ENCODE results near the gene SMTN. TPM values are rescaled to one million over a fixed set of nuclear protein-coding genes. Genes with fewer than 3 reads are reported as not detected.
A peak's percentile ranks its signal among the peaks of the same experiment; 100 is the strongest.
"Not testable (repeated sequence)": the region's sequence is repeated elsewhere in the genome, so short reads cannot be mapped to it uniquely, and the experiment has no call there.

Gene SMTN
- total RNA-seq, 2 donors from 2014 or later, result 511 to 666 TPM

DNA sequence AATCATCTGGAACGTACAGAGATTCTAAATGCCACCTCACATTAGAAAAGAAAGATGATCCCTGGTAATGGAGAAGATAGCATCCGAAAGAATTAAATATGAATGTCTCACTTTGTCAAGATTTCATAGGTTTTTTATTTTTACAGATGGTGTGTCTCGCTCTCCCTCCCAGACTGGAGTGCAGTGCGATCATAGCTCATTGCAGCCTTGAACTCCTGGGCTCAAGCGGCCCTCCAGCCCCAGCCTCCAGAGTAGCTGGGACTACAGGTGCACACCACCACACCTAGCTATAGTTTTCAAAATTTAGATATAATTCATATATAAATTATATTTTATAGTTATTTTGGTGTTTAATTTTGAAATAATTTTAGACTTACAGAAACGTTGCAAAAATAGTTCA lies 16.7 kb upstream of the SMTN start:
- intact Hi-C loops (cut with DNase I), result no loop called here
- DNase-seq (ENCODE audit: low spot score), result no peak

DNA sequence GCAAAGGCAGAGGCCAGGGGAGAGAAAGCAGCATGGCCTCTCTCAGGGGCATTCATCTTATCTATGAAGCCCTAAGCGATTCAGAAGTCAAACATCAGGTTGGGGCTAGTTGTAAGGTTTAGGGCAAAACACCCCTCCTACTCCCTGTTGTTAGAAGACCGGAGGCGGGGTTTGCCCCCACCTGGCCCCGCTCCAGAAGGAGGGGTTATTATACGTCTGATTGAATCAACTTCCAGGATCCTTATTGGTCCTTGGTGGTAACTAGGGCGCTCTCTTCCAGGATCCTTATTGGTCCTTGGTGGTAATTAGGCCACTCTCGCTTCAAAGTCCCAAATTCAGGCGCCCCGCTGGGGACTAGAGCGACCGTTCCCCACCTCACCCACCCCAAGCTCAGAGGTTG lies 12.1 kb upstream of the SMTN start:
- no peak for DNase-seq (ENCODE audit: low spot score)
- intact Hi-C loops (cut with DNase I), result no loop called here

DNA sequence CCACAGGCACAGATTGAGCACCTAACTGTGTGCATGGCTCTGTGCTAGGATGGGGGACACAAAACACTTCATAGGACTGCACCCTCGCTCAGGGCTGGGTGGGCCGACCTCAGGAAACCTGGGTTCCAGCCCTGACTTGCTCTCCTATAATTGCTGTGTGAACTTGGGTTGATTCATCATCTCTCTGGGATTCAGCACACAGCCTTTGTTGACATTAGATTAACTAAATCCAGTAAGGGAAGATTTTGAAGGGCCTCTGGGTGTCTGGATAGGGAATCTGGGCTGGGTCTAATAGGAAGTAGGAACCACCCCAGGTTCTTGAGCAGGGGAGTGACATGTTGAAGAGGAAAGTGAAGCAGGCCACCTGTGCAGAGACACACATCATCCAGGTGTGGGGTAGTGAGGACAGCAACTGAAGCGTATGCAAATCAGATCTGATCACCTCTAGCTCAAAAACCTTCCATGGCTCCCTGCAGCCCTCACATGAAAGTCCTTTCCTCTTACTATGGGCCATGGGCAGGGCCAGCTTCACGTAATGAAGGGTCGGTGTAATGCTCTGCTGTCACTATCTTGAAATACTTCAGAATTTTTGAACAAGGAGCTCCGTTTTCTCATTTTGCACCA lies 11.3 kb upstream of the SMTN start:
- DNase-seq (ENCODE audit: low spot score); intact Hi-C loops (cut with DNase I): not testable (repeated sequence)

DNA sequence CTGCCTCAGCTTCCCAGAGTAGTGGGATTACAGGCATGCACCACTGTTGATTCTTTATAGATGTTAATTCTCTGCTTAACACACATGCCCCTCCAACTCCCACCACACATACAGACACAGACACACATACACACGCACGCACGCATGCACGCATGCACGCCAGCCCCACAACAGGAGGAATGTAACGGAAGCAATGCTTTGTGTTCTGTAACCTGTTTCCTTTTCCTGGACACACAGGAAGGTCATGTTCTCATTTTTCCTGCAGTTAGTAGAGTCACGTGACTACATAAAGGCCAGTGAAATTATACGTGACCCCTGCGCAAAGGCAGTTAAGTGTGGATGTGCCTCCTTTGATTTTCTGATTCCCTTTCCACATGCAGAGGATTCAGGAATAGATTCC lies 8.0 kb upstream of the SMTN start:
- DNase-seq (ENCODE audit: low spot score); intact Hi-C loops (cut with DNase I): not testable (repeated sequence)

DNA sequence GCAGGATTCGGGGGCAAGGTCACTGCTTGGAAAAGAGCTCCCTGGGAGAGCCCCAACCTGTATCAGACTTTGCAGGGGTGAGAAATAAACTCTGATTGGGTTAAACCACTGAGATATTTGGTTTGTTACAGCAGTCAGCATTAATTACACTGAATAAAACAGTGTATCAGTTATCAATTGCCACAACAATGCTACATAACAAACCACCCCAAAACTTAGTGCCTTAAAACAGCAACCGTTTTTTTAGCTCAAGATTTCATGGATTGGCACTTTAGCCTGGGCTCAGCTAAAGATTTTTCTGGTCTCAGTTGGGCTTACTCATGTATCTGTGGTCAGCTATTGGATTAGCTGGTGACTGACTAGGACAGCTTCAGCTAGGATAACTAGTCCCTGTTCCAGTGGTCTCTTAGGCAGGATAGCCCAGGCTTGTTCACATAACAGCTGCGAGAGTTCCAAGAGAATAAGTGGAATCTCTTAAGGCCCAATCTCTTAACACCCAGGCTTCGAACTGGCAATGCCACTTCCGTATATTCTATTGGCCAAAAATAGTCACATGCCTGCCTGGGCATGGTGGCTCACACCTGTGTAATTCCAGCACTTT lies 7.5 kb upstream of the SMTN start:
- intact Hi-C loops (cut with DNase I); DNase-seq (ENCODE audit: low spot score): not testable (repeated sequence)

DNA sequence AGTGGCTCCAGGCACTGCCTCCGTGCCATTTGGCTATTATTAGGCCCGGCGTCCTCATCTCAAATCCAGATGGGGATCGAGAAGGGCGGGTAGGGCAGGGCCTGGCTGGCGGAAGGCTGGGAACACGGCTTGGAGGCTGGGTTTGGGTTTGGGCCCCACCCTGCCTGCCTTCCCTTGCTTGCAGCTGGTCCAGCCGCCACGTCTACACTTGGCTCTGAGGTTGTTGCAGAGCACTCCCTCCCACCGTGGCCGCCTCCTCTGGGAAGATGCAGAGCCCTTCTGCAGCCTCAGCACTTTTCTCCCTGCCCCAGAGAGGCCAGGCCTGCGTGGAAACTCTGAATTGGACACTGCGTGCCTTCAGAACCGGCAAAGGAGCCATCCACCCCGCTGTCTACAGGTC lies 5.2 kb upstream of the SMTN start:
- peak; percentile 98 for DNase-seq (ENCODE audit: low spot score)
- intact Hi-C loops (cut with DNase I), result no loop called here

DNA sequence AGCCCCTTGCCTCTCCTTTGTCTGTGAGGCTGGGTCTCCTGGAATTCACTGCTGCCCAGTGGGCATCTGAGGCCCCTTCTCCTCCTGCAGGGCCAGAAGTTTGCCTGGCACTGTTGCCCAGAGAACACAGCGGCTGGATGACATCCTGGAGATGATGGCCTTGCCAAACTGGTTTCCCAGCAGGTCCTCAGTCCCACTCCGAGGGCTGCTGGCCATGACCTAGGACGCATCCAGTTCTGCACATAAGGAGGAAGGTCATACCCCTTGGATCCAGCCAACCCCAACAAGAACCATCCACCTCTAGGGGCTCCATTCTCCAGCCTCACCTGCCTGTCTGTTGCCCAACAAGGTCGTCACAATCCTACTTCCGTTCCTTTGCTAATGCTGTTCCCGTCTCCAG lies 3.4 kb upstream of the SMTN start:
- DNase-seq (ENCODE audit: low spot score), result no peak
- intact Hi-C loops (cut with DNase I), result no loop called here

DNA sequence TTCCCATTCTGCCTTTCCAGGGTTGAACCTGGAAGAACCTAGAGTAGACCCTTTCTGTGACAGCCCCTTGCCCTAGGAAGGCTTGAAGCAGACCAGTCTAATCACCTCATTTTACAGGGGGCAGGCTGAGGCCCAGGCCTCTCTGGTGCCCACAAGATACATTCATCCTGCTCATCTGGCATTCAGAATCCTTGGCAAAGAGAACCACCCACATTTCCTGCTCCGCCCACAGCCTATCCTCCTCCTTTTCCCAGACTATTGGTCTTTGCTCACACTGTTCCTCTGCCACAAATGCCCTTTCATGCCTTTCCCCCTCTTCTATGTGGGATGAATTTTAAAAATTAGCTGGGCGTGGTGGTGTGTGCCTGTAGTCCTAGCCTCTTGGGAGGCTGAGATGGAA lies 2.7 kb upstream of the SMTN start:
- DNase-seq (ENCODE audit: low spot score); intact Hi-C loops (cut with DNase I): not testable (repeated sequence)

DNA sequence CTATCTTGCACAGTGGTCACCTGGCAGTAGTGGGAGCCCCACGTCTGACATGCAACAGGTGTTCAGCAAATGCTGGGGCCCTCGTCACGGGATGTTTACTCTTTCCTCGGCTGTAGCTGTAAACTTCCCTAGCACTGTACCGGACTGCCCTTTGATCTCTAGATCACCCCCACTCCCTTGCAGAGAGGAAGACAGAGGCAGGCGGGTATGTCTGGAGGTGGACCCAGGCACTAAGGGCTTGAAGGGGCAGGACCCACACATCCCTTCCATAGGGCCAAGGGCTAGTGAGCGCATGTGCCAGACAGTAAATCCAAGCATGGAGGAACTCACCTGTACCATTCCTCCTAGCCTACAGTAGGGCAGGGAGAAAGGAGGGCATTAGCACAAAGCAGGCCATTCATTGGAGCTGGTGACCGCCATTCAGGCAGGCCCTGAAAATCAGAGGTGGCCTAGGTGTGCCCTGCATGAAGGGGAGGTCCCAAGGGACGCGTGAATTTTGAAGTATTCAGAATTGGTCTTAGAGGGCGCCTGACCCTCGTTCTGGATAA lies 1.9 kb upstream of the SMTN start:
- DNase-seq (ENCODE audit: low spot score), result no peak
- intact Hi-C loops (cut with DNase I), result no loop called here

DNA sequence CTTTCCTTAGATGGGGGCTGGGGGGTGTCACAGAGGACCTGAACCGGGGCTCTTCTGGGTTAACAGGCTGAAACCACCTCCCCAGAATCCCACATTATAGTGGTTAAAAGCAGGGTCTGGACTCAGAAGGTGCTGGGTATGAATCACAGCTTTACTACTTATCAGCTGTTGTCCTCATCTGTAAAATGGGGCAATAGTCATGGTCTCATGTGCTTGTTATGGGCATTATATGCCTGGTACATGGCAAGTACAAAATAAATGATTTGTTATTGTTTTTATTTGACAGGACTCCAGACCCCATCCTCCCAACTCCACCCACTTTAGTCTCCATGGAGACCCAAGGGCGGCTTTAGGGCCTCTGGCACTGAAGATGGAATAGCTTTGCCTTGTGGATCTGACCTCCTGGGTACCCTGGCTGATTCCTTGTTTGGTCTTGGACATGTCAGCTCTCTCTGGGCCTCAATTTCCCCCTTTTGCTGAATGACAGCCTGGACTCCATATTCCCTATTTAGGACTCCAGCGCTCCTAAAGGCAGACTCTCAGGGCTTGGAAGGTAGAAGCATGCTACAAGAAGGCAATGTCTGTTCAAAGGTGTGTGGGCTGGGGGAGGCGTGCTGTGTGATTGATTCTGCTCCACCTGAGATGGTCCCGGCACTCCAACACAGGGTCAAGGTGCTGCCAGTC lies 812 bp upstream of the SMTN start:
- no peak for DNase-seq (ENCODE audit: low spot score)
- intact Hi-C loops (cut with DNase I), result loop anchor here (2.0 to 5.0 kb wide), 3 partner anchors 43 to 113 kb away; partner anchors contain the start of genes MORC2 (in 2 of the 2) and TUG1 (in 2 of the 2)

DNA sequence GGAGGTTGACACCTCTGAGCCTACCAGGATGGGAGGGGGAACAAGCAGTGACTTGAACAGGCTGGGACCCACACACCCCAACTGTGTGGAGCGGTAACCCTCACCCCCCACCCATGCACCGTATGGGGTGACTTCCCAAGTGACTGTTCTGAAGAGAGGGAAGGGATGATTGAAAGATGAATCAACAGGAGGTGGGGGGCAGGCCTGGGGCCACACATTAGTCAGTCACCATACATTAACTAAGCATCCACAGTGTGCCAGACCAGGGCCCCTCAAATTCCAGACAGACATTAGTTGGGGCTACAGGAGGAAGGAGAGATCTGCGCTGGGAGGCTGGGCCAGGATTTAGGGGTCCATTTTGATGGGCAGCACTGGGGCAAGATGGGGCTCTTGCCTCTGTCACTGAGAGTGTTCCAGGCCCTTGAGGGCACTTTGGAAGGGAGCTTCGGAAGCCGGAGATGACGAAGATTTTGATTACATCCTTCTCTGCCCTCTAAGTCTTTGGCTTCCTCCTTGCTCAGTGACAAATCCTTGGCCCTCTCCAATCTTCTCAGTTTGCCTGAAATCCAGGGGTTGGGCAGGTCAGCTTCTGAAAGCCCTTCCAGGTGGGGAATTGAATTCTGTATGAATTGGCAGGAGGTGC lies 966 bp downstream of the SMTN start:
- DNase-seq (ENCODE audit: low spot score), result no peak
- intact Hi-C loops (cut with DNase I), result loop anchor here (2.0 to 5.0 kb wide), 4 partner anchors 45 to 115 kb away; partner anchors contain the start of genes MORC2 (in 2 of the 2) and TUG1 (in 2 of the 2)

DNA sequence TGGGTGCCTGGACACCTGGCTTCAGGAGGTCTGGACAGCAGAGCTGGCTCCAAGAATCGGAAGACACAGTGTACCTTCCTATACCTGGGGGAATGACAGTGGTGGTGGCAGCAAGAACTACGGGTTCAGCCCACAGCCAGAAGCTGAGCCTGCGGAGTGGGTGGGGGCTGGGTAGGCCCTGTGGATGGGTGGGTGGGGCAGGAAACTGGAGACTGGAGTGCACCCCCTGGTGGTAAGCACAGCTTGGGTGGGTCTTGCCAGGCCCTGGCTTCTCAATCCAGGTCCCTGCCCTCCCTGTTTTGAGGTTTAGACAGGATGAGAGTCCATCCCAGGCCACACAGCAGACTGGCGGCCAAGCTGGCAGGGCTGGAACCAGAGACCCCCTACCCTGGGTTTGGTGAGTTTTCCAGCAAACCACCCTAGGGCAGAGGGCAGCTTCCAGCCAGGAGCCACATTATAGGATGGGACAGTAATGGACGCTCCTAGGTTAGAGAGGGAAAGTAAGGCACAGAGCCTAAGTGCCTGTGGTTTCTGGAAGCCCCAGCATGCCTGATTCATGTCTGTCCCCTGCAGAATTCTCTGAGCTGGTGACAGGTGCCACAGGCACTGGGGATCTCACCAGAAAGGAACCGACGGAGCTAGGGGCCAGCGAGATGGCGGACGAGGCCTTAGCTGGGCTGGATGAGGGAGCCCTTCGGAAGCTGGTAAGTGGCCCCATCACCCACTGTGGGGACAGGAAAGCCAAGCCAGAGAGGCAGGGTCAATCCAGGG lies 1.7 kb downstream of the SMTN start:
- DNase-seq (ENCODE audit: low spot score), result peak; percentile 89
- intact Hi-C loops (cut with DNase I), result loop anchor here (2.0 to 5.0 kb wide), 3 partner anchors 45 to 115 kb away; partner anchors contain the start of genes MORC2 (in 1 of the 2) and TUG1 (in 1 of the 2)

DNA sequence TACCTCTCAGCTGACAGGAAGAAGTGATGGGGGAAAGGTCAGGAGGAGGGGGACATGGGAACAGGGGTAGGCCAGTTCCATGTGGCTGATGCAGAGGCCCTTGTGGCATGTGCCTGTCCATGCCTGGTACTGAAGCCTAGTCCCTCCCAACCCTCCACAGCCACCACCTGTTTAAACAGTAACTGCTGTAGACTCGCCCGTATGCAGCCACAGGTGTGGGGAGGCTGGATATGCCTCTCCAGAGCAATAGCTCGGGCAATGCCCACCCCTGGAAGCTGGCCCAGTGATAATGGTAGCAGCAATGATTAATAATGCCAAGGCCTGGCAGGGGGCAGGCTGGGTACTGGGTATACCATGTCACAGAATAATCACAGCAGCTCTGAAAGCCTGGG lies 2.3 kb downstream of the SMTN start:
- no peak for DNase-seq (ENCODE audit: low spot score)
- intact Hi-C loops (cut with DNase I), result loop anchor here (2.0 to 5.0 kb wide), 3 partner anchors 46 to 116 kb away; partner anchors contain the start of genes MORC2 (in 1 of the 2) and TUG1 (in 1 of the 2)

DNA sequence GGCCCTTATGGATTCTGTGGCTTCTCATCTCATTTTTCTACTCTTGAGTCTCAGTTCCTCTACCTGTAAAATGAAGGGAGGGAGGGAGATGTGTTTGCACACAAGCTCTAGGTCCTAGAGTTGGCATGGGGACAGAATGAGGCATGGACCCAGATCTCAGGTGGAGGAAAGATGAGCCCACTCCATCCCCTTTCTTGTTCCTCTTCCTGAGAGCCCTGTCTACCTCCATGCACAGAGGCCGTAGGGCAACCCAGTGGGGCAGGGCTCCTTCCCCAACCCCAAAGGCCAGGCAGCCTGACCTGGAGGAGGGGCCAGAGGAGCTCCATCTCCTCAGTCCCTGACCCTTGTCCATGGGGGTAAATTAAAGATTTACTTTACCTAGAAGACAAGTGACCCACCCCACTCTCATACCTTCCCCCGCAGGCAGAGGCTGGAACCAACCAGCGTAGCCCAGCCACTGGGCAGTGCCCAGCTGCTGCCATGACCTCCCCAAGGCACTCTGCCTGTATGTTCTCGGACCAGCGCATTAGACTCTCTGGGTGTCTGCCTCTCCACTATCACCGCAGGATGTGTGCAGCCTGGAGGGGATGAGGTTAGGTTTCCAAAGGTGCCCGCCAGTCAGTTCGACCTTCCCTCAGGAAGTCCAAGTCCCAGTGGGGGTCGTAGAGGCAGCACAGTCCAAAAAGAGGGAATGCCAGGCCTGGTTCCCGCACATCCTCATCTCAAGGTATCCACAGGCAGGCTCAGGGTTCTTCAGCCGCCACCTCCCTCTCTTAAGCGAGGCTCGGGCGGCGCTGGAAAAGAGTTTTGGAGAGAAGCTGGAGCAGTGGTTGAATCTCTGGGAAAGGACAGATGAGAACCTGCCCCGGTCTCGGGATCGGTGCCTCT lies 3.0 kb downstream of the SMTN start:
- no peak for DNase-seq (ENCODE audit: low spot score)
- intact Hi-C loops (cut with DNase I), result loop anchor here (2.0 to 5.0 kb wide), 4 partner anchors 47 to 137 kb away; partner anchors contain the start of genes MORC2 (in 1 of the 2) and TUG1 (in 1 of the 2)

DNA sequence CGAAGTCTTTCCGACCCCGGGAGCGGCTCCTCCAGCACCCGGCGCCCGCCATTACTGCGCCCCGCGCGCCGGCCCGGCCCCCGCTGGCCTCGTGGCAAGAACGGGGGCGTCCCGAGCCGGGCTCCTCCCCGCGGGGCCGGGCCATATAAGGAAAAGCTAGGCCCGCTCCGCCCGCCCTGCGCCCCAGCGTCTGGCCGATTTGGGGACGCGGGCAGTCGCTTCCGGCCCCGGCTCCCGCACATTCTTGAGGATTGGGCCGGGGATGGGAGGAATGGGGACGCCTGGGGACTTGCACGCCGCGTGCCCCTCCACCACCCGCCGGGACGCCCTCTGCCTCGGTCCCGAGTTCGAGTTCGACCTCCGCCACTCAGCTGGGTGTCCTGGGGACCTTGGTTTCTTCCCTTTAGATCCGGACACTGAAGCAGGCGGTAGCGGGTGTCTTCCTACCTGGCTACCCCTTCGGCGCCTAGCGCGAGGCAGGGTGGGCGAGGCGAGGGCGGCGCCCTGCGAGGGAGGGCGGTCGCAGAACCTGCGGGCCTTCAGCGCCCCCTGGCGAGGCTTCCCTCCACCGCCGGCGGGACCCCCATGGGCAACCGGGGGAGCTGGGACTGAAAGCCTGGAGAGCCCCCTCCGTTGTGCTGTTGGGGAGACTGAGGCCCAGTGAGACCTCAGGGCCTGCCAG lies 3.8 kb downstream of the SMTN start:
- DNase-seq (ENCODE audit: low spot score), result peak; percentile 97
- intact Hi-C loops (cut with DNase I), result loop anchor here (2.0 to 5.0 kb wide), 4 partner anchors 48 to 138 kb away; partner anchors contain the start of genes MORC2 (in 1 of the 2) and TUG1 (in 1 of the 2)

DNA sequence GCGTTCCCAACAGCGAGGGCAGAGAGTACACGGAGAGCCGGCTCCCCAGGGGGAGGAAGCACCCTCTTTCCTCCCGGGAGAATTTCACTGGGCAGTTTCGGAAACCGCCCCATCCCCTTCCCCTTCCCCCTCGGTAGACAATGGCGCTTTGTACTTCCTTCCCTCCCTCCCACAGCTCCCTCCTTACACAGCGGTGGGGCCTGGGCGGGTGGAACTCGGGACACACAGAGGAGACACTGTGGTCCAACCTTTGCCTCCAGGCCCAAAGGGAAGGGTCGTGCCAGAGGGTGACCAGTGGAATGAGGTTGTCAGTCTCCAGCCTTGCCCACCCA lies 4.3 kb downstream of the SMTN start:
- DNase-seq (ENCODE audit: low spot score), result no peak
- intact Hi-C loops (cut with DNase I), result loop anchor here (2.0 to 5.0 kb wide), 2 partner anchors 138 to 139 kb away; no protein-coding TSS in a partner anchor

DNA sequence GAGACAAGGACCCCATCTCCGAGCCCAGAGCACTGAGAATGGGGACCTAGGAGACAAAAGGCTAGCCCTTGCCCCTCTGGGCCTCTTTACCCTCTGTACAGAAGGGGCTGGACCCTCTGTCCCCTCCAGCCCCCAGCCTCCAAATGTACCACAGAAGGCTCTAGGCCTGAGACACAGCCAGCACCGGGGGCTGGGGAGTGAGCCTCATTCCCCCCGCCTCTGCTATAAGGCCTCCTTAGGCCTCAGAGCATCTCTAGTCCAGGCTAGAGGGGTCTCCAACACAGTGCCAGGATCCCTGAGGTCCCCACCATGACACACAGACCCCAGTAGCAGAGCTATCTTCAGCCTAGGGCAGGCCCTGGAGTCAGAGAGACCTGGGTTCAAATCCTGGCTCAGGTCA lies 4.8 kb downstream of the SMTN start:
- no peak for DNase-seq (ENCODE audit: low spot score)
- intact Hi-C loops (cut with DNase I), result loop anchor here (2.0 to 5.0 kb wide), 2 partner anchors 139 kb away; no protein-coding TSS in a partner anchor
